Glutamatergic neuron (in vitro differentiated cells): Measurements from ENCODE around the gene FGD4. TPM values are rescaled to one million over a fixed set of nuclear protein-coding genes. Genes with fewer than 3 reads are reported as not detected.
A peak's percentile ranks its signal among the peaks of the same experiment; 100 is the strongest.

Experiments used
- DNase-seq: peaks from one replicate; pipeline ENCODE4 v3.0.0; 2022
- H3K27ac Mint-ChIP-seq: one replicate; pipeline ENCODE4 v1.8.0; 2020; ENCODE audit warnings: mild to moderate bottlenecking, mixed read lengths, inconsistent platforms; ENCODE audit not compliant: unreplicated experiment
- H3K27me3 Mint-ChIP-seq: one replicate; pipeline ENCODE4 v1.8.0; 2020; ENCODE audit warnings: mild to moderate bottlenecking, moderate library complexity, mixed read lengths, inconsistent platforms; ENCODE audit not compliant: unreplicated experiment
- H3K36me3 Mint-ChIP-seq: one replicate; pipeline ENCODE4 v1.8.0; 2020; ENCODE audit warnings: mild to moderate bottlenecking, mixed read lengths, inconsistent platforms; ENCODE audit not compliant: unreplicated experiment
- H3K4me1 Mint-ChIP-seq: one replicate; pipeline ENCODE4 v1.8.0; 2020; ENCODE audit warnings: mild to moderate bottlenecking, low read depth, mixed read lengths, inconsistent platforms; ENCODE audit not compliant: unreplicated experiment
- H3K4me3 Mint-ChIP-seq: one replicate; pipeline ENCODE4 v1.8.0; 2020; ENCODE audit warnings: mild to moderate bottlenecking, mixed read lengths, inconsistent platforms; ENCODE audit not compliant: unreplicated experiment
- H3K9me3 Mint-ChIP-seq: one replicate; pipeline ENCODE4 v1.8.0; 2020; ENCODE audit warnings: mild to moderate bottlenecking, moderate library complexity, mixed read lengths, inconsistent platforms; ENCODE audit not compliant: unreplicated experiment
- total RNA-seq: library from RNA; stranded (reverse); fragmentation: NEBNext Ultra II Directional; extraction: Animal tissue kit (Norgen Biotek cat#: 25700); gene quantifications from one replicate; pipeline ENCODE4 v1.2.1, GENCODE V29; 2021; ENCODE audit not compliant: unreplicated experiment
- TF ChIP-seq, protein P1 (sequence below): fragments of 200-600 bp; sonication (generic); IDR thresholded peaks from one replicate; pipeline ENCODE4 v1.5.0; 2021; ENCODE audit not compliant: partially characterized antibody, unreplicated experiment

The FGD4 gene
- total RNA-seq, 1 donor from 2014 or later = 105 TPM

DNA sequence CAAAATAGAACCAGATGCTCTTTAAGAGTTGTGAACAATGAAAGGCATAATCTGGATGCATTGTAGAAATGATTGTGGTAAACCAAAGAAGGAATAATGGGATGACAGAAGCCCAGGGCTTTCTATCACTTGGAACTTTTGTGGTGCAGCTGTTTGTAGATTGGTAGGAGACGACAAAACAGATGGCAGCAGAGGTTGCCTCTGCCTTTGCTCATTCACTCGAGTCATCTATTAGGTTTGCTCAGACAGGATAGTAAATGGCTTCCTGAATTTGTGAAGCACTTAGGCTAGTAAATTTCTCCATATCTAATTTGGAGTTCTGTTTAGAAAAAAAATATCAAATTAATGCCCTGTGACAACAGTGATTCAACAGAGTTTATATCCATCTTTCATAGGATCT lies 78.4 kb downstream of the FGD4 start:
- peak overlapping the region; percentile 85 for H3K27ac Mint-ChIP-seq
- peaks cover 10% of the 10 kb centered on the region for H3K9me3 Mint-ChIP-seq
- DNase-seq = no peak
- H3K36me3 Mint-ChIP-seq = no peaks in the 10 kb centered on the region
- H3K4me1 Mint-ChIP-seq = peaks cover 14% of the 10 kb centered on the region
- H3K27me3 Mint-ChIP-seq = peaks cover 3% of the 10 kb centered on the region
- peak overlapping the region; percentile 35 for H3K4me3 Mint-ChIP-seq
- TF ChIP-seq, protein P1, sequence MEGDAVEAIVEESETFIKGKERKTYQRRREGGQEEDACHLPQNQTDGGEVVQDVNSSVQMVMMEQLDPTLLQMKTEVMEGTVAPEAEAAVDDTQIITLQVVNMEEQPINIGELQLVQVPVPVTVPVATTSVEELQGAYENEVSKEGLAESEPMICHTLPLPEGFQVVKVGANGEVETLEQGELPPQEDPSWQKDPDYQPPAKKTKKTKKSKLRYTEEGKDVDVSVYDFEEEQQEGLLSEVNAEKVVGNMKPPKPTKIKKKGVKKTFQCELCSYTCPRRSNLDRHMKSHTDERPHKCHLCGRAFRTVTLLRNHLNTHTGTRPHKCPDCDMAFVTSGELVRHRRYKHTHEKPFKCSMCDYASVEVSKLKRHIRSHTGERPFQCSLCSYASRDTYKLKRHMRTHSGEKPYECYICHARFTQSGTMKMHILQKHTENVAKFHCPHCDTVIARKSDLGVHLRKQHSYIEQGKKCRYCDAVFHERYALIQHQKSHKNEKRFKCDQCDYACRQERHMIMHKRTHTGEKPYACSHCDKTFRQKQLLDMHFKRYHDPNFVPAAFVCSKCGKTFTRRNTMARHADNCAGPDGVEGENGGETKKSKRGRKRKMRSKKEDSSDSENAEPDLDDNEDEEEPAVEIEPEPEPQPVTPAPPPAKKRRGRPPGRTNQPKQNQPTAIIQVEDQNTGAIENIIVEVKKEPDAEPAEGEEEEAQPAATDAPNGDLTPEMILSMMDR = no peak

DNA sequence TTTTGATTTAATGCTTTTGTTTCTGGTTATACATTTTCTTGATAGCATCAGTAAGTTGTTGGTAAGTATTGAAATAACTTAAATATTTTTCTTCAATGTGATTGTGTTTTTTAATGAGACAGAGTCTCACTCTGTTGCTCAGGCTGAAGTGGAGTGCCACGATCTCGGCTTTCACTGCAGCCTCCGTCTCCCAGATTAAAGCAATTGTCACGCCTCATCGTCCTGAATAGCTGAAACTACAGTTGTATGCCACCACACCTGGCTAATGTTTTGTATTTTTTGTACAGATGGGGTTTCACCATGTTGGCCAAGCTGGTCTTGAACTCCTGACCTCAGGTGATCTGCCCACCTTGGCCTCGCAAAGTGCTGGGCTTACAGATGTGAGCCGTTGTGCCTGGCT lies 78.8 kb downstream of the FGD4 start:
- no peaks in the 10 kb centered on the region for H3K36me3 Mint-ChIP-seq
- H3K27me3 Mint-ChIP-seq = peaks cover 3% of the 10 kb centered on the region
- DNase-seq = no peak
- peaks cover 9% of the 10 kb centered on the region for H3K9me3 Mint-ChIP-seq
- TF ChIP-seq, protein P1 = no peak
- peak overlapping the region; percentile 29 for H3K27ac Mint-ChIP-seq
- no peak overlapping the region for H3K4me3 Mint-ChIP-seq
- H3K4me1 Mint-ChIP-seq = peaks cover 14% of the 10 kb centered on the region

DNA sequence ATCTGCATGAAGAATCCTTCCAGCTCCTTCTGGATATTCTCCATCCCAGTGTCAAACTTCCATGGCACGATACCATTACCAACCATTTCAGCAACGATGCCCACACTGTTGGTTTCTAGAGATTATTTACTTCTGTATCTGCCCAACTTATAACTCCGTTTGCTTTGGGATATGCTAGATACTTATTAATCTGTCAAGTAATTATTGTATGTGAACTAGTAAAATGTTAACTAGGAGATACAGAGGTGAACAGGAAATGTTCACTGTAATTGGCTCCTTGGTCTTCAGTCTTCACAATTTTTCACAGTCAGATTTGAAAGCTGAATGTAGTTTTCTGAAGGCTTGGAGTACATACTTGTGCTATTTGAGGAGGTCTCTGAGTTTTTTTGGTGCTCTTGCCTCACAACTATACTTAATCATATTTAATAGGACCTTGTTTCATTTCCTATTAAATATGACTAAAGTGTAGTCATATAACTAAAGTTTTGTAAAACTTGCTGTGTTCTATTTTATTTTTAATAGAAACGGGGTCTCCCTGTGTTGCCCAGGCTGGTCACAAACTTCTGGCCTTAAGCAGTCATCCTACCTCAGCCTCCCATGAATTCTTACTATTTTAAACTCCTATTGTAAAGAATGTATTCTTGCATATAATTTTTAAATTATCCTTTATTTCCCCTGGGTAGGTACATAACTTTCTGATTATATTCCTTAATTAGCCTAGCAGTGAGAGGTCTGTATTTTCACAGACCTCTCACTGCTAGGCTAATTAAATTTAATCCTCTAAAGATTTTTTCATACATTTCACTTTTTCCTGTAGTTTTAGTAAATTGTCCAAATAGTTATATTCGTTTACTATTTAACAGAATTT lies 79.7 kb downstream of the FGD4 start:
- Mint-ChIP-seq H3K4me1 (peaks cover 14% of the 10 kb centered on the region), H3K36me3 (no peaks in the 10 kb centered on the region), H3K27me3 (peaks cover 3% of the 10 kb centered on the region), H3K9me3 (peaks cover 4% of the 10 kb centered on the region), H3K27ac (peak overlapping the region; percentile 23), H3K4me3 (peak overlapping the region; percentile 19)
- TF ChIP-seq, protein P1 = no peak
- no peak for DNase-seq

DNA sequence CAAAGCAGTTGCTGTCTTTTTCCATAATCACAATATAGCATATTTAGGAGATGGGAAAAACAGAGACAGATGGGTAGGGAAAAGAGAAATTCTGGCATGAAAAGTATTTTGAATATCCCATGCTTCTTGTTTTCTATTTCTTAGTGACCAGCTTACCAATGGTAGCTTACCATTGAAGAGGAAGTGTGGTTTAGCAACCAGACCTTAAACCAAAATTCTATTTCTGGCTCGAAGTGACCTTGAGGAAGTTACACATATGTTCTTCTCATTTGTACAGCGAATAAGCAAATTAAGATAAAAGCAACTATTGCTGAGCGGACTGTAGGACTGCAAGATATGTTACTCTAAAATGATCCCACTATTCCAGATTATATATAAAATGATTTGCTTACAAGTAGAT lies 82.9 kb downstream of the FGD4 start:
- Mint-ChIP-seq H3K27me3 (peaks cover 3% of the 10 kb centered on the region), H3K4me1 (peaks cover 13% of the 10 kb centered on the region), H3K36me3 (no peaks in the 10 kb centered on the region), H3K9me3 (peaks cover 4% of the 10 kb centered on the region), H3K27ac (no peak overlapping the region), H3K4me3 (no peak overlapping the region)
- no peak for DNase-seq
- TF ChIP-seq, protein P1 = no peak

DNA sequence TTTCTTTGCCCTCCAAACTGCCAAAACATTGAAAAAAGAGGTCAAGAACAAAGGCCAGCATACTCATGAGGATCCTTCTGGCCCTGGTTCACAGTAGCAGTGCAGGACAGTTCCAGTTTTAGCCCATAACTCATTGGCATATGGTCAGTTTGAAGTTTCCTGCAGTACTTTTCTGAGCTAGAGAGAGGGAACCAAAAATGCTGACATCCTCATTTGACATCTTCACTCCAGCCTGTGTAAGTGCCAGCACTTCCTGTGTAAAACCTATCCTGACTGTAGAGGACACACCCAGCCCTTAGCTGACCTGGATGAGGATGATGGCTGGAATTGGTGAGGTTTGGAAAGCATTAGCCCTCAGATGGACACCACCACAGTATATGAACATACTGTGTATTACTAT lies 84.1 kb downstream of the FGD4 start:
- Mint-ChIP-seq H3K4me3 (no peak overlapping the region), H3K9me3 (peaks cover 2% of the 10 kb centered on the region), H3K4me1 (peaks cover 8% of the 10 kb centered on the region), H3K27me3 (no peaks in the 10 kb centered on the region), H3K36me3 (no peaks in the 10 kb centered on the region), H3K27ac (no peak overlapping the region)
- TF ChIP-seq, protein P1 = no peak
- no peak for DNase-seq
